Fibroblast of mammary gland (primary cell): Measurements from ENCODE around the gene DHRS9.
A peak's percentile ranks its signal among the peaks of the same experiment; 100 is the strongest.

Experiments used
- DNase-seq: peaks from one replicate; pipeline ENCODE4 v3.0.0-alpha.2; 2010; ENCODE audit warnings: low read depth
- H3K4me3 ChIP-seq: 2 replicates; pipeline ENCODE4 v1.5.1; 2011; ENCODE audit warnings: low read depth, mild to moderate bottlenecking, low read length, moderate library complexity; ENCODE audit not compliant: control insufficient read depth
- TF ChIP-seq, protein P1 (sequence below): conservative IDR thresholded peaks from 2 replicates; pipeline ENCODE4 v1.5.1; 2011; ENCODE audit warnings: low read depth, low read length, inconsistent platforms; ENCODE audit not compliant: control insufficient read depth, insufficient read depth

Gene DHRS9

GRCh38 chr2:169065422-169065821, 3.9 kb upstream of the DHRS9 start:
- H3K4me3 ChIP-seq: no peak overlapping the region
- no peak for DNase-seq
- TF ChIP-seq, protein P1, sequence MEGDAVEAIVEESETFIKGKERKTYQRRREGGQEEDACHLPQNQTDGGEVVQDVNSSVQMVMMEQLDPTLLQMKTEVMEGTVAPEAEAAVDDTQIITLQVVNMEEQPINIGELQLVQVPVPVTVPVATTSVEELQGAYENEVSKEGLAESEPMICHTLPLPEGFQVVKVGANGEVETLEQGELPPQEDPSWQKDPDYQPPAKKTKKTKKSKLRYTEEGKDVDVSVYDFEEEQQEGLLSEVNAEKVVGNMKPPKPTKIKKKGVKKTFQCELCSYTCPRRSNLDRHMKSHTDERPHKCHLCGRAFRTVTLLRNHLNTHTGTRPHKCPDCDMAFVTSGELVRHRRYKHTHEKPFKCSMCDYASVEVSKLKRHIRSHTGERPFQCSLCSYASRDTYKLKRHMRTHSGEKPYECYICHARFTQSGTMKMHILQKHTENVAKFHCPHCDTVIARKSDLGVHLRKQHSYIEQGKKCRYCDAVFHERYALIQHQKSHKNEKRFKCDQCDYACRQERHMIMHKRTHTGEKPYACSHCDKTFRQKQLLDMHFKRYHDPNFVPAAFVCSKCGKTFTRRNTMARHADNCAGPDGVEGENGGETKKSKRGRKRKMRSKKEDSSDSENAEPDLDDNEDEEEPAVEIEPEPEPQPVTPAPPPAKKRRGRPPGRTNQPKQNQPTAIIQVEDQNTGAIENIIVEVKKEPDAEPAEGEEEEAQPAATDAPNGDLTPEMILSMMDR: no peak

- DNase-seq: peak; percentile 66
- H3K4me3 ChIP-seq: no peak overlapping the region
- TF ChIP-seq, protein P1: no peak
Observed at GRCh38 chr2:169065864-169066517, 3.4 kb upstream of the DHRS9 start.

DNA sequence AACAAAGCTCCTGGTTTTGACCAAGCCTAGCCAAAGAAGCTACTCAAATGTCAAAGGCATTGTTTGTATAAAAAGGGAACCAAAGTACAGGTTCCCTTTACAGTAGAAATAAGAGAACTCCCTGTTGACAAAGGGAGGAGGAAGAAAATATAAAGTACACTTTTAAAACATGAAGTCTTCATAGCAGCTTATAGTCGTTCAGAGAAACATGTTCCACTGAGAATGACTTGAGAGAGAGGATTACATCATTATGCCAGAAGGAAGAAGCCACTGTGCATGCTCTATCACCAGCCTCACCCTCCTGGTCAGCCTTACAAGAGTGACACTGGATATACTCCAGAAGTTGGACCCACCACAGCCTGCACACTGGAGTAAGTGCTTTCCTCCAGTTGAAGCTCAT, 2.5 kb upstream of the DHRS9 start:
- H3K4me3 ChIP-seq: no peak overlapping the region
- DNase-seq: no peak
- TF ChIP-seq, protein P1: no peak

- DNase-seq: no peak
- TF ChIP-seq, protein P1: no peak
- no peak overlapping the region for H3K4me3 ChIP-seq
Observed at GRCh38 chr2:169069833-169070232, 470 bp downstream of the DHRS9 start.

DNA sequence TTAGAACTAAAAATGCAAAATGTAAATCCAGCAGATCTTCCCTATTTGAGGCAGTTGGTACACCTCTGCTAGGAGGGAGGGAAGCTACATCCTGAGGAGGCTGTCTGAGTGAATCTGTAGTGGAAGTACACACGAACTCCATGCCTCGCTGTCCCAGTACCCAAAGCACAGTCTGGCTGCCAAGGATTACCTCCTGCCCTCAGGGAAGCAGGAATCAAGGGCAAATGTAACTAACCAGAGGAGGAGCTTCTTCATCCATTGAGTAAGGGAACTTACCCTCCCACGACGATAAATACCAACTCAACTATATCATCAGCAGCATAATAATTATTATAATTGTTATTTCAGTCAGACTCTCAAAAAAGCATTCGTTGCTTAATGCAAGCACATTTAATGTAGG, 2.1 kb downstream of the DHRS9 start:
- TF ChIP-seq, protein P1: no peak
- DNase-seq: peak; percentile 72
- H3K4me3 ChIP-seq: no peak overlapping the region

DNA sequence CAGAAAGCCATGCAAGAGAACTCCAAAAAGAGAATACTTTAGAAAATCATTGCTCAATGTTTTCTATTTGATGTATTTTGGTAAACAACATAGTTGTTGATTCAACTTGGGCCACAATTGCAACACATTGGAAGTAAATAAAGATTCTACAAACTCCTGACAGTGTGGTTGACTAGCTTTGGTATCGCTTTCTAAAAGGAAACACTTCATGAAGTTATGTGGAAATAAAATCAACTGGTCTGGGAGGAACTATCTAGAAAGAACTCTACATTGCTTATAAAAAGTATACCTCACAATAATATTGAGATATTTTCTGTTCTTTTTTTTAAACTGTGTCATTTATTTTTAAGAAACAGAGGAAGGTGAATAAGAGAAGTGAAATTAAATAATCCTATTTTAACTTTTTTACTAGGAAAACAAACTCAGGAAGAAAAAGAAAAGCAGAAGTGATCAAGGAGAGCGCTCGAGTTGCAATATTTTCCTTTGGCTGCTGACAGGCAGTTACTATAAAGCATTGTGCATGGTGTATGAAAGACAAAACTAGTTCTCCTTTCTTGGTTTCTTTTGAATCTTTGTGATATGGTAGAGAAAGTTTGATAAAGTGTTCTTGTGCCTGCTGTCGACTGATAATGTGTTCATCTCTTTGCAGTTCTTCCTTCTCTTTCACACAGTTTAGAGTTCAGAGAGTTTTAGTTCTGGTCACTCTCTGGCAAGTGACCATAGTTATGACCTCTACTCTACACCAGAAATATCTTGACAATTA, 3.0 kb downstream of the DHRS9 start:
- TF ChIP-seq, protein P1: no peak
- DNase-seq: no peak
- no peak overlapping the region for H3K4me3 ChIP-seq
